ENCODE results near the gene EMILIN3. TPM values are rescaled to one million over a fixed set of nuclear protein-coding genes. Genes with fewer than 3 reads are reported as not detected.

EMILIN3 gene
- total and polyA plus RNA-seq, 10 donors = 0.03 to 0.32 (median 0.07) TPM; not detected in 7

- H3K27me3 ChIP-seq (replicated peaks in 1 of 7) = no peaks in the 10 kb centered on the region
- H3K4me1 ChIP-seq = no peaks in the 10 kb centered on the region
- no peak overlapping the region for H3K27ac ChIP-seq
- no peak for DNase-seq
- WGBS, 5 donors = 93 to 100% (median 95%) methylated on average over 3 of the region's 3 CpGs
- TF ChIP-seq POLR2A (IDR thresholded peaks at IDR 0.05) (no peak), POLR2AphosphoS5 (IDR thresholded peaks at IDR 0.05) (no peak)
- TF ChIP-seq, protein P1, sequence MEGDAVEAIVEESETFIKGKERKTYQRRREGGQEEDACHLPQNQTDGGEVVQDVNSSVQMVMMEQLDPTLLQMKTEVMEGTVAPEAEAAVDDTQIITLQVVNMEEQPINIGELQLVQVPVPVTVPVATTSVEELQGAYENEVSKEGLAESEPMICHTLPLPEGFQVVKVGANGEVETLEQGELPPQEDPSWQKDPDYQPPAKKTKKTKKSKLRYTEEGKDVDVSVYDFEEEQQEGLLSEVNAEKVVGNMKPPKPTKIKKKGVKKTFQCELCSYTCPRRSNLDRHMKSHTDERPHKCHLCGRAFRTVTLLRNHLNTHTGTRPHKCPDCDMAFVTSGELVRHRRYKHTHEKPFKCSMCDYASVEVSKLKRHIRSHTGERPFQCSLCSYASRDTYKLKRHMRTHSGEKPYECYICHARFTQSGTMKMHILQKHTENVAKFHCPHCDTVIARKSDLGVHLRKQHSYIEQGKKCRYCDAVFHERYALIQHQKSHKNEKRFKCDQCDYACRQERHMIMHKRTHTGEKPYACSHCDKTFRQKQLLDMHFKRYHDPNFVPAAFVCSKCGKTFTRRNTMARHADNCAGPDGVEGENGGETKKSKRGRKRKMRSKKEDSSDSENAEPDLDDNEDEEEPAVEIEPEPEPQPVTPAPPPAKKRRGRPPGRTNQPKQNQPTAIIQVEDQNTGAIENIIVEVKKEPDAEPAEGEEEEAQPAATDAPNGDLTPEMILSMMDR (IDR thresholded peaks at IDR 0.05 in 8 of 11, conservative IDR thresholded peaks at IDR 0.05 in 3 of 11) = no peak
- no peaks in the 10 kb centered on the region for H3K9me3 ChIP-seq
- peaks cover 0 to 18% (median 0%) of the 10 kb centered on the region in 6 donors for H3K36me3 ChIP-seq
- intact Hi-C loops (cut with DNase I; ENCODE audit: low total_unique reads) = no loop called here
- H3K4me3 ChIP-seq = no peak overlapping the region
Measured at GRCh38 chr20:41355192-41355591, 11.4 kb downstream of the EMILIN3 start.

GRCh38 chr20:41353530-41353929, 13.1 kb downstream of the EMILIN3 start:
- TF ChIP-seq POLR2A (IDR thresholded peaks at IDR 0.05) (no peak), POLR2AphosphoS5 (IDR thresholded peaks at IDR 0.05) (no peak)
- TF ChIP-seq, protein P1 (IDR thresholded peaks at IDR 0.05 in 8 of 11, conservative IDR thresholded peaks at IDR 0.05 in 3 of 11) = no peak
- no peaks in the 10 kb centered on the region for H3K27me3 ChIP-seq (replicated peaks in 1 of 7)
- intact Hi-C loops (cut with DNase I; ENCODE audit: low total_unique reads) = no loop called here
- no peak overlapping the region for H3K4me3 ChIP-seq
- H3K4me1 ChIP-seq = no peaks in the 10 kb centered on the region
- no peaks in the 10 kb centered on the region for H3K9me3 ChIP-seq
- H3K36me3 ChIP-seq = peaks cover 0 to 16% (median 0%) of the 10 kb centered on the region in 6 donors
- no peak overlapping the region for H3K27ac ChIP-seq
- no peak for DNase-seq

GRCh38 chr20:41352666-41353065, 14.0 kb downstream of the EMILIN3 start:
- no peak for DNase-seq
- H3K27me3 ChIP-seq (replicated peaks in 1 of 7) = no peaks in the 10 kb centered on the region
- WGBS, 5 donors = 62 to 75% (median 64%) methylated on average over 5 of the region's 5 CpGs

GRCh38 chr20:41352106-41352505, 14.5 kb downstream of the EMILIN3 start:
- intact Hi-C loops (cut with DNase I; ENCODE audit: low total_unique reads) = no loop called here
- no peak for DNase-seq
- WGBS, 5 donors = 74 to 100% (median 85%) methylated on average over 3 to 4 of the region's 4 CpGs
- no peak overlapping the region for H3K4me3 ChIP-seq
- H3K27me3 ChIP-seq (replicated peaks in 1 of 7) = no peaks in the 10 kb centered on the region
- H3K9me3 ChIP-seq = no peaks in the 10 kb centered on the region
- peaks cover 0 to 6% (median 0%) of the 10 kb centered on the region in 6 donors for H3K36me3 ChIP-seq
- H3K4me1 ChIP-seq = no peaks in the 10 kb centered on the region
- TF ChIP-seq, protein P1 (IDR thresholded peaks at IDR 0.05 in 8 of 11, conservative IDR thresholded peaks at IDR 0.05 in 3 of 11) = no peak
- TF ChIP-seq POLR2A (IDR thresholded peaks at IDR 0.05) = no peak
- TF ChIP-seq POLR2AphosphoS5 (IDR thresholded peaks at IDR 0.05) = no peak
- no peak overlapping the region for H3K27ac ChIP-seq

More at GRCh38 chr20:41352666-41353065, 14.0 kb downstream of the EMILIN3 start:
- intact Hi-C loops (cut with DNase I; ENCODE audit: low total_unique reads) = no loop called here
- Histone ChIP-seq H3K4me1 (no peaks in the 10 kb centered on the region), H3K4me3 (no peak overlapping the region), H3K9me3 (no peaks in the 10 kb centered on the region), H3K27ac (no peak overlapping the region), H3K36me3 (peaks cover 0 to 7% (median 0%) of the 10 kb centered on the region in 6 donors)
- TF ChIP-seq POLR2AphosphoS5 (IDR thresholded peaks at IDR 0.05) (no peak), POLR2A (IDR thresholded peaks at IDR 0.05) (no peak)
- TF ChIP-seq, protein P1 (IDR thresholded peaks at IDR 0.05 in 8 of 11, conservative IDR thresholded peaks at IDR 0.05 in 3 of 11) = no peak
